Measurements from ENCODE around the gene SEMA4C.
A peak's percentile ranks its signal among the peaks of the same experiment; 100 is the strongest.
"Not testable (repeated sequence)": the region's sequence is repeated elsewhere in the genome, so short reads cannot be mapped to it uniquely, and the experiment has no call there.

Gene SEMA4C

DNA sequence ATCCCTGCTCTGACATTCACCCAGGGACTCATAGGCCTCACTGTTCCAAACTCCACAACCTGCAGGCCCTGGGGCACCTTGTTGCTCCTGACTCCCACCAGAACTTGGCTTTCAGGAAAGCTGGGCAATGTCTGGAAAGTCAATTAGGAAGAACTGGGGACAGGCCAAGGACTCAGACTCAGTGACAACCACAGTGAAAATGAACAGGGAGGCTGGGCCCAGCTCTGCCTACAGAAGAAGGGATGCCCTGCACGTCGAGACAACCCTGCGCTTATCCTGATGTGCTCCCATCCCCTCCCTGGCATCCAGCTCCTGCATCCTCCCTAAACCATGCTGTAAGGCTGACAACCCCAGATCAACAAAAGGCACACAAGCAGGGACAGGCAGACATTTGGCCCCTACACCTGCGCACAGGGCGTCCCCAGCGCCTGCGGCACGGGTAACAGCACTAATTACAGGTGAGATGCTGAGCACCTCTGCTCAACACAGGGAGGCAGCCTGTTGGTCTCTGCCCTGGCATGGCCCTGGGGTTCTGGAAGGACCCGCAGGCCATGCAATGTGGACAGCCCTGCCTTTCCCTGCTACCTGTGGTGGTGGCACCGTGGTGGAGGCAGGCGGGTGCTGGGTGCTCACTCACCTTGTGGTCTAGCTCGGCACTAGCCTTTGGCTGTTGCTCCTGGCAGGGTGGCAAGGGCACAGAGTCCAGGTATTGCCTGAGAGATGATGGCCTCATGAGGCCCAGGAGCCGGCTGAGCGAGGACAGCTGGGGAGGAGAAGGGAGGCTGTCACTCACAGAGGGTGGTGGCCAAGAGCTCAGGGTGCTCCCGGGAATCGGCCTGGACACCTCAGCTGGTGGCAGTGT lies 23.6 kb upstream of the SEMA4C start:
- Mint-ChIP-seq H3K4me1 (ENCODE audit: low read depth in 2 of 2) (peaks cover 38 to 56% of the 10 kb centered on the region in 2 donors), H3K27me3 (no peaks in the 10 kb centered on the region), H3K4me3 (no peak overlapping the region), H3K9me3 (no peaks in the 10 kb centered on the region), H3K36me3 (ENCODE audit: insufficient read depth) (peaks cover 2% of the 10 kb centered on the region), H3K27ac (no peak overlapping the region)
- ATAC-seq (replicated peaks): no peak
- DNase-seq: no peak

DNA sequence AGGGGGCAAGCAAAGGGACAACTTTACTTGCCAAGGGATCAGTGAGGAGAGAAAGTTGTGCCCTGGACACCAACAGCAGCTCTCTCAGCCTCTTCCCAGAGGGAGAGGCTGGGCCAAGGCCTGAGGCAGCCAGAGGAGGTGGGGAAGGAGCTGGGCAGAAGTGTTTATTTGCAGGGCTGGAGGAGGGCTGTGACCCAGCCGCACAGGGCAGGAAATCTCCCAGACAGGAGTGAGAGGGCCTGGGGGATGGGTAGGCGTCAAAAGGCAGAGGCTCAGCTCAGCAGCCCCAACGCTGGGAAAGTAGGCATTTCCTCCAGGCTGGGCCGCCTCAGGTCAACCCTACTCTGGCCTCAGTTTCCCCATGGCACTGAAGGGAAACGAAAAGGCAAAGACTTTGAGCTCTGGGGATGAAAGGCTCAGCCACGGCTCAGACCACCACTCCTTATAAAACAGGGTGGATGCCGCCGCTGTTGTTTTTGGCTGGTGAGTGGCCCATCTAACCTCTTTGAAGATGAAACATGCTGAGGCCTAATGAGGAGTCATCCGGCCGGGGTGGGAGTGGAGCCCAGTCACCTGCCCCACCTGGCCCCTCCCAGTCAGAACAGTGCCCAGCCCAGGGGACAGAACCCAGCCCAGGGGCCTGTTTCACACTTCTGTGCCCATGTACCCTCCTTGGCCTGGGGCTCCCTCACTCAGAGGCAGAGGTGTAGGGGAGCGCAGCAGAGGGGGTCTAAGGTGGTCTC lies 21.9 kb upstream of the SEMA4C start:
- H3K9me3 Mint-ChIP-seq: no peaks in the 10 kb centered on the region
- DNase-seq (peak in 1 of 3 experiments; percentile 27), ATAC-seq (replicated peaks) (peak; percentile 81)
- H3K27me3 Mint-ChIP-seq: no peaks in the 10 kb centered on the region
- H3K36me3 Mint-ChIP-seq (ENCODE audit: insufficient read depth): peaks cover 2% of the 10 kb centered on the region
- peak overlapping the region; percentile 47 to 59 for H3K27ac Mint-ChIP-seq
- peaks cover 36 to 44% of the 10 kb centered on the region in 2 donors for H3K4me1 Mint-ChIP-seq (ENCODE audit: low read depth in 2 of 2)
- peak overlapping the region in 1 of 2 donors; percentile 52 for H3K4me3 Mint-ChIP-seq

DNA sequence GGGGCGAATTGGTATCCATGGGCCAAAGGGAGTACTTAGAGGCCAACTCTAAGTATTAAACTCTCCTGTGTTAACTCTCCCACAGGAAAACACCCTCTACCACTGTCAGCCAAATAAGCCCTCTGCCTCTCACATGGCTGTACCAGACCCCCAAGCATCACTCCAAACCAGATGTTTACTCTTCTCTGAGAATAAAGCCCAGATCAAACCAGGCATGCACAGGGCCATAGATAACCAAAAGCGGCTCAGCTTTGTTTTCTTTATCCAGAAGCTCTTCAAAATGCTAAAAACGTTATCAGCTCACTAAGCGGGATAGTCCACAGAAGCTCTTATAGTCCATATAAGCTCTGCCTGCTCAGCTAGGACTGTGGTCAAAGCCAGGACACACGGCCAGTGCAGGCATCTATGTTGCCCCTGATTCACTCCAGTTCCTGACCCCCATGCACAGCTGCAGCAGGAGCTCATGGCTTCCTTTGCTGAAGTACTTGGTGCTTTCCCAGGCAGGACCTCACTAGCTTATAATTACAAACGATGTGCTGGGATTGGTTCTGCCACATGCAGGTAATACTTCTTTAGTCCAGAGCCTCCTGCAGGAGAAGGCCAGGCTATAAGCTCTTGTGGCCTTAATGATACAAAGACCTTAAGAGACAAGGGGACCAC lies 21.0 kb upstream of the SEMA4C start:
- Mint-ChIP-seq H3K9me3 (no peaks in the 10 kb centered on the region), H3K27ac (peak overlapping the region; percentile 47 to 59), H3K4me1 (ENCODE audit: low read depth in 2 of 2) (peaks cover 31 to 44% of the 10 kb centered on the region in 2 donors)

DNA sequence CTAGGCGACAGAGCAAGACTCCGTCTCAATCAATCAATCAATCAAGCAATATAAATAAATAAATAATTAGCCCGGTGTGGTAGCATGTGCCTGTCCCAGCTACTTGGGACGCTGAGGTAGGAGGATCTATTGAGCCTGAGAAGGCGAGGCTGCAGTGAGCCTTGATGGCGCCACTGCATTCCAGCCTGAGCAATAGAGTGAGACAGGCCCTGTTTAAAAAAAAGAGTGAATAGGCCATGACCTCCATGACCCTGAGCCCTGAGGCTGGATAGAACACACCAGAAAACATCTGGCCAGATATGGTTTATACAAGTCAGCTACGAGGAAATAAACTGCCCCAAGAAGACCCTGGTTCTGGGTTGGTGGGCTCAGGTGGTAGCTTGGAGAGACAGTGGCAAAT lies 20.4 kb upstream of the SEMA4C start:
- no peak overlapping the region for H3K4me3 Mint-ChIP-seq
- peaks cover 2% of the 10 kb centered on the region for H3K36me3 Mint-ChIP-seq (ENCODE audit: insufficient read depth)
- no peaks in the 10 kb centered on the region for H3K27me3 Mint-ChIP-seq
- peak overlapping the region in 1 of 2 donors; percentile 47 for H3K27ac Mint-ChIP-seq
- no peak for DNase-seq
- peaks cover 27 to 39% of the 10 kb centered on the region in 2 donors for H3K4me1 Mint-ChIP-seq (ENCODE audit: low read depth in 2 of 2)
- no peak for ATAC-seq (replicated peaks)
- H3K9me3 Mint-ChIP-seq: no peaks in the 10 kb centered on the region

More for the DNA sequence above, 21.0 kb upstream of the SEMA4C start:
- H3K4me3 Mint-ChIP-seq: peak overlapping the region in 1 of 2 donors; percentile 52
- H3K27me3 Mint-ChIP-seq: no peaks in the 10 kb centered on the region
- no peak for ATAC-seq (replicated peaks)
- DNase-seq: no peak
- peaks cover 2% of the 10 kb centered on the region for H3K36me3 Mint-ChIP-seq (ENCODE audit: insufficient read depth)

DNA sequence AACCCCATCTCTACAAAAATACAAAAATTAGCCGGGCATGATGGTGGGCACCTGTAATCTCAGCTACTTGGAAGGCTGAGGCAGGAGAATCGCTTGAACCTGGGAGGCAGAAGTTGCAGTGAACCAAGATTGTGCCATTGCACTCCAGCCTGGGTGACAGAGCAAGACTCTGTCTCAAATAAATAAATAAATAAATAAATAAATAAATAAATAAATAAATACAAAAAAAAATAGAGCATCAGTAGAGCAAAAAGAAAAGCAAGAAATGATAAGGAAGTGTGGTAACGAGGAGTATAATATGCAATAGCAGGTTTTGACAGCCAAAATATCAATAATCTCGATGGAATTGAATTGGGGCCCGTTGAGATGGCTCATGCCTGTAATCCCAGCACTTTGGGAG lies 19.6 kb upstream of the SEMA4C start:
- H3K9me3 Mint-ChIP-seq; H3K4me3 Mint-ChIP-seq; DNase-seq; H3K27me3 Mint-ChIP-seq; H3K36me3 Mint-ChIP-seq (ENCODE audit: insufficient read depth); H3K27ac Mint-ChIP-seq; ATAC-seq (replicated peaks): not testable (repeated sequence)
- peaks cover 24 to 34% of the 10 kb centered on the region in 2 donors for H3K4me1 Mint-ChIP-seq (ENCODE audit: low read depth in 2 of 2)

DNA sequence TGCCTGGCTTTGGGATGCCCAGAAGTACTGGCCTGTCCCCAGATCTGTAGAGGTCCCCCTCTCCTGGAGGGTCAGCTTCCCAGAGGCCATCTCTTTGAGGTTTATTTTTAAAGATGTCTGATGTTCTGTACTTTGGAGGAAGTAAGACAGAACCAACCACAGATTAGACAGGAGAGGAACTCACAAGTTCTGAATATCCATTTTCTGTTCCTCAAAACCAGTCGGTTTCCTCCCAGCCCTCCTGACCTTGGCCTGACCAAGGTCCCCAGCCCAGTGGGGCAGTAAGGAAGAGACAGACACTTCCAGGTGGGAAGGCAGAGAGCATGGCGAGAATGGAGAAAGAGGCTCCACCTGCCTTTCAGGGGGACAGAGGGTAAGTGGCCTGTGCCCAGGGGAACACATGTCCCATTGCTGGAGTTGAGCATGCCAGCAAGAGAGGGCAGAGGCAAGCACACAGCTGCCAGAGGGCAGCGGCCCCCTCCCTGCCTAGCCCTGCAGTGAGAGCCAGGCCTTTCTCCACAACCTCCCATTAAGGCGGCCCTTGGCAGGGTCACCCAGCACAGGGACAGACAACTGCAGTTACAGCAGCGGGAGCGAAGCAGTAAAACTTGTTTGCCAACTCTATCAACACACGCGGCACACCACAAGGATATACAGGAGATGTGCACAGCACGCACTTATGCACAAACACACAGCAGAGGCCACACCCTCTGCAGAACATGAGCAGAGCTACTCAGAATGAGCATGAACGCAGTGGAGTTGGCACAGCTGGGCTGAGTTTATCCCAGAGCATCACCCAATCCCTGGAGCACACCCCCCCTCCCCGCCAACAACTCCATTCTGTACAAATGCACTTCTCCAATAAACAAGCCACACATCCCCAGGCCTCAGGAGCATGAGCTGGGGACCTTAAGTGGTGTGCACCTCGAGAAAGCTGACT lies 18.5 kb upstream of the SEMA4C start:
- peaks cover 2% of the 10 kb centered on the region for H3K36me3 Mint-ChIP-seq (ENCODE audit: insufficient read depth)
- H3K4me1 Mint-ChIP-seq (ENCODE audit: low read depth in 2 of 2): peaks cover 24 to 33% of the 10 kb centered on the region in 2 donors
- DNase-seq (no peak), ATAC-seq (replicated peaks) (no peak)
- peak overlapping the region in 1 of 2 donors; percentile 59 for H3K27ac Mint-ChIP-seq
- no peak overlapping the region for H3K4me3 Mint-ChIP-seq
- no peaks in the 10 kb centered on the region for H3K9me3 Mint-ChIP-seq
- no peaks in the 10 kb centered on the region for H3K27me3 Mint-ChIP-seq

DNA sequence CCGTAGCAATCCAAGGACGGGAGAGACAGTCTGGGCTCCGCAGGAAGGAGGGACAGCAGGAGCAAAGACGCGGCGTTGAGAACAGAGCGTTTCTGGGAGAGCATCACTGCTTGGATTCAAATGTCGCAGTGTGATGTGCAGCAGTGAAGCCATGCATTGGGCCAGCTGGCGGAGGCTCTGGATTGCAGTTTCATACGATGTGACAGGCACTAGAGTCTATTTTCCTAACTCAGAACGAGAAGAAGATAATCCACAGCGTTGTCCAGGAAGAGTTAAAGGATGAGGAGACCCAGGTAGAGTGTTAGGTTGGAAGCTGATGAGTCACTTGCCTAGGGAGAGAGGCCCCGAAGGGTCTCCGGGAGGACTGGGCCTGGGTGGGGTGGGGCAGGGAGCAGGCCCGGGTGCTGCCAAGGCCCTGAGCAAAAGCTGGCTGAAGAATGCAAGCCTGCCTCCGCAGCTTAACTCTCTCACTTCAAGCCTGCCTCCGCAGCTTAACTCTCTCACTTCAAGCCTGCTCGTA lies 17.7 kb upstream of the SEMA4C start:
- Mint-ChIP-seq H3K4me1 (ENCODE audit: low read depth in 2 of 2) (peaks cover 22 to 25% of the 10 kb centered on the region in 2 donors), H3K9me3 (no peaks in the 10 kb centered on the region), H3K36me3 (ENCODE audit: insufficient read depth) (peaks cover 2% of the 10 kb centered on the region), H3K27me3 (no peaks in the 10 kb centered on the region), H3K27ac (no peak overlapping the region), H3K4me3 (no peak overlapping the region)
- DNase-seq (no peak), ATAC-seq (replicated peaks) (no peak)

DNA sequence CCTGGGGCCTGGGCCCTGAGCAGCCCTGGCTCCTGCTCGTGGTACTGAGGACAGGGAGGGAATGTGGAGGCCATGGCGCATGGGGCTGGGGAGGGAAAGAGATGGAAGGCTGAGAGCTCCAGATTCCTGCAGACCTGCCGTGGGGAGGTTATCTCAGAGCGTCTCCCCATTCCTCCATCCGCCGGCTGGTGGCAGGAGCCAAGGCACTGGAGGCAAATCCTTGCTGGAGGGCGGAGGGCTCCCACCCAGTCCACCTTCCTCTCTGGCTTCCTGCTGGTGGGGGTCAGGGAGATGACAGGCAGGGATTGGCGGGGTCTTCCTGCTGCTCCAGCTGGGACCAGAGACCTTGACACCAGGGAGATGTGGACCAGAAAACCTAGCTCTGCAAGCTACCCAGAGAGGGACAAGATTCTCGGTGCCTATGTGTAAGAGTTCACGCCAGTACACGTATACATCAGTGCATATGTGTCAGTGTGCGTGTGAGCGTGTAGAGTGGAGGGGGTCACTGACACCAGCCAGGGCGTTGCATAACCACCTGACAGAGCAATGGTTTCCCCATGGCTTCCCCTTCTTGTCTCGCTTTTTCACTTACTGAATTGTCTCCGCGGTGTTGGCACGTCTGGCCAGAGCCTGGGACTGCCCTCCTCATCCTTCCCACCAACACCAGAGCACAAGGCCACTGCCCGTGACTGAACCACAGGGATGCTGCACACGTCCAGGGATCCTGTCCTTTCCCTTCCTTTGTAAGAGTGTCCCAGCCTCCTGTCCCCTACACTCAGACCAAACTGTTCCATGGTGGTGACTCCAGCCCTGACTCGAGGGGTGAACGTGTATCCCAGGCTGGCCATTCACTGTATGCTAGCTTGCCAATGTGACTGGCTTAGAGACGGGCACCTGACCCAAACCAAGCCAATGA lies 15.8 kb upstream of the SEMA4C start:
- peak overlapping the region; percentile 71 to 94 for H3K27ac Mint-ChIP-seq
- DNase-seq (no peak), ATAC-seq (replicated peaks) (no peak)

DNA sequence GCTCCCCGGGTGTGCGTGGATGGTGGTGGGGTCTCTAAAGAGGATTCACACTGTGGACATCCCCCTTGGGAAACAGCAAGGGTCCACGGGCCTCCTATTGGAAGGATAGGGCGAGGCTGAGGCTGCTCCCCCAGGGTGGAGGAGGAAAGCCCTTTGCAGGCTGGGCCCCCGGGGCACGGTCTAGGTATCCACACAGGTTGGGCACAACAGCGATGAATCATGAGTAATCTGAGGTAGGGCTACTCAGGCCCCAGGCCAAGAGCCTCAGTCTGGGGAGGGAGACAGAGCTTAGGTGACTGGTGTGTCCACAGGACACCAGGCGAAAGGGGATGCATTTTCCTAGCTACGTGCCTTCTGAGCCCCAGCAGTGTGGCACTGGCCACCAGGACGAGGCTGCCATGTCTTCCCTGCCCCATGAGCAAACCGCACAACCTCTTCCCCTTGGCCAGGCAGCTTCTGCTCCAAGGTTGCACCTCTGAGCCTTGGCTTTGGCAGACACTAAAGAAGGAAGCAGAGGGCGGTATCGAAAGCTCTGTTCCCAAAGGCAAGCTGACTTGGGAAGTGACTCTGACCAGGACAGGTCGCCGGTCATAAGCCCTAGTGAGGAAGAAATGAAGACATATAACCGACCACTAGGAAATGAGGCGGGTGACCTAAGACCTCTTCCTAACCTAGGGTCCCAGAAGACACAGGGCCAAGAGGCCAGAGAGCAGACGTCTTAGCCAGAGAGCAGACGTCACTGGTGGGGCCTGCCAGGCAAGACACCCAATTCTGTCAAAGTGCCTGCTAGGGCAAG lies 14.6 kb upstream of the SEMA4C start:
- H3K27me3 Mint-ChIP-seq: no peaks in the 10 kb centered on the region
- H3K36me3 Mint-ChIP-seq (ENCODE audit: insufficient read depth): no peaks in the 10 kb centered on the region
- peaks cover 6 to 14% of the 10 kb centered on the region in 2 donors for H3K4me1 Mint-ChIP-seq (ENCODE audit: low read depth in 2 of 2)
- H3K9me3 Mint-ChIP-seq: no peaks in the 10 kb centered on the region
- H3K4me3 Mint-ChIP-seq: no peak overlapping the region
- no peak for DNase-seq
- no peak for ATAC-seq (replicated peaks)
- H3K27ac Mint-ChIP-seq: no peak overlapping the region

More for the DNA sequence above, 15.8 kb upstream of the SEMA4C start:
- no peaks in the 10 kb centered on the region for H3K36me3 Mint-ChIP-seq (ENCODE audit: insufficient read depth)
- no peak overlapping the region for H3K4me3 Mint-ChIP-seq
- H3K9me3 Mint-ChIP-seq: no peaks in the 10 kb centered on the region
- H3K4me1 Mint-ChIP-seq (ENCODE audit: low read depth in 2 of 2): peaks cover 10 to 11% of the 10 kb centered on the region in 2 donors
- H3K27me3 Mint-ChIP-seq: no peaks in the 10 kb centered on the region

DNA sequence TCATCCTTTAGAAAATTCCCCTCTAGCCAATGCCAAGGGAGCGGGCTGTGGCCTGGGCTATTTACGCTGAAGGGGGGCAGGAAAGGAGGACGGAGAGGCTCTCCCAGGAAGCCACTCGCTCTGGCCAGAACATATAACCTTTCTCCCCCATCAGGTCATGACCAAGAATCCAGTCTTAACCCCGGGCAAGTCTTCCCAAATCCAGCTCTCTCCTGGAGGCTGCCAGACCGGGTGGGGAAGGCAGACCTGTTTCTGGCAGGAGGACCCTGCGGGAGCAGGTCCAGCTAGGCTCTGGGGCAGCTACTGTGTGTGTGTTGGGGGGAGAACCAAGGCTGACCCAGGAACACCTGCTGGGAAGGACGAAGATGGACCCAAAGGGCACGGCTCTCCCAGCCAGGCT lies 13.4 kb upstream of the SEMA4C start:
- Mint-ChIP-seq H3K27me3 (no peaks in the 10 kb centered on the region), H3K4me3 (no peak overlapping the region), H3K9me3 (no peaks in the 10 kb centered on the region), H3K27ac (no peak overlapping the region), H3K4me1 (ENCODE audit: low read depth in 2 of 2) (peaks cover 6 to 11% of the 10 kb centered on the region in 2 donors), H3K36me3 (ENCODE audit: insufficient read depth) (no peaks in the 10 kb centered on the region)
- ATAC-seq (replicated peaks): no peak
- no peak for DNase-seq

DNA sequence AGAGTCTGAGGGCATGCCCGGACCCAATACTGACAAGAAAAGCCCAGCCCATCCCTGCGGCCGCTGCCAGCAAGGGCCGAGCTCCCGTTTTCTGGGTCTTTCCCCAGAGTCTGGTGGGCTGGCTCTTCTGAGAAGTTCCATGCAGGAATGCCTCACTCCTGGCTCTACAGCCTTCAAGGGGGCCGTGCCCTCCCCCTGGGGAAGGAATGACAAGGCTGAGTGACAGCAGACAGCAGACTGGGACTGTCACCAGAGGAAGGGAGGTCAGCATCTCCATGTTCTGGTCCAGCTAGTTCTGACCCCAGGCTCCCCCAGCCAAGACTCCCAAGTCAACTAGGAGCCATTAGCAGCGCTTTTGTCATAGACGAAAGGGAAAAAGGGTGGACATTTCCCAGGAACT lies 13.0 kb upstream of the SEMA4C start:
- no peak for ATAC-seq (replicated peaks)
- no peaks in the 10 kb centered on the region for H3K36me3 Mint-ChIP-seq (ENCODE audit: insufficient read depth)
- H3K27ac Mint-ChIP-seq: peak overlapping the region in 1 of 2 donors; percentile 15
- no peak overlapping the region for H3K4me3 Mint-ChIP-seq
- no peaks in the 10 kb centered on the region for H3K9me3 Mint-ChIP-seq
- H3K4me1 Mint-ChIP-seq (ENCODE audit: low read depth in 2 of 2): peaks cover 6 to 8% of the 10 kb centered on the region in 2 donors
- H3K27me3 Mint-ChIP-seq: no peaks in the 10 kb centered on the region
- no peak for DNase-seq
